ENCODE data around the gene MTG1.
"Not testable (repeated sequence)": the region's sequence is repeated elsewhere in the genome, so short reads cannot be mapped to it uniquely, and the experiment has no call there.

The MTG1 gene

DNA sequence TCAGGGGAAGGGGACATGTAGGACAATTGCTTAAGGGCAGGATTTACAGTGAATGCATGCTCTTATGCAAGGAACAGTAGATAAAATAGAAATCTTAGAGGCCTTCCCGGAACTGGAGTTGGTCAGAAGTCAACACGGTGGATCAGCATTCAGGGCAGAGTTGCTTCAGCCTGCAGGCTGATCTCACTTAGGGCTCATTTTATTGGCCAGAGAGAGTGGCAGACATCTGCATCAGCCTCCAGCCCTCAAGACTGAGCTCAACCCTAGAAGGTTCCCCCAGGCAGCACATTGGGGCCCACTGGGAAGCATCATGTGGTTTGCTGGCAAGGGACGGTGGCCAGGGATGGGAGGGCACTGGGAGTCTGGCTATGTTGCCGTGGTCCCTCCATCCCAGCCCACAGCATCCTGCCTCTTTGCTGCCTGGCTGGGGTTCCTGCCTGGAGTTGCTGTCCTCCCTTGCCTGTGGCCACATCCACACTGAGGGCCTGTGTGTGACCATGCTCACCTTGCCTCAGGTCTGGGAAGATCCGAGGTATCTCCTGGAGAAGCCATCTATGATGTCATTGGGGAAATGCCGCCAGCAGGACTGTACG is 72.8 kb downstream of the MTG1 start:
- DNase-seq (ENCODE audit: low read depth) = no peak

DNA sequence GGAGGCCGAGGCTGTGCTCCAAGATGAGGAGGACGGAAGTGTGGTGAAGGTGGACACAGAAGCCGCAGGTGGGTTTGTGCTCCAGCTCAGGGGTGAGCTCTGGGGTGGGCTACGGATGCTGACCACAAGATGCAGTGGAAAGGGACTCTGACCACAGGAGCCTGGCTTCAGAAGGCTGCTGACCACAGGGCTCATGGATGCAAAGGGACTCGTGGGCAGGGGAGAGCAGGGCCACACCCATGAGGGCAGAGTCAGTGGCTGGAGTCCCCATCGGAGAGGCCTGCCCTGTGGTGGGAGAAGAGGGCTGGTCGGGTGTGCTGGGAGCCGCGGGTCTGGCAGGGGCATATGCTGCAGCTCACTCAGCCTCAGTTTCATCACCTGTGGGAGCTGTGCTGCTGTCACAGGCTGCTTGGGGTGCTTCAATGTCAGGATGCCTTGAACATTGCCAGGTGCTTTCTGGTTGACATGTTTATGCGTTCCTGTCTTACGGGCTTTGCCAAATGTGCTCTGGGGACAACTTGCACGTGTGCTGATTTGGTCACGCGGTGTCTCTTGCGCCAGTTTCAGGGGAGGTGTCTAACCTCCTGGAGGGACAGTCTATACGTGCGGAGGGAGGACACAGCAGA is 73.4 kb downstream of the MTG1 start:
- no peak for DNase-seq (ENCODE audit: low read depth)

DNA sequence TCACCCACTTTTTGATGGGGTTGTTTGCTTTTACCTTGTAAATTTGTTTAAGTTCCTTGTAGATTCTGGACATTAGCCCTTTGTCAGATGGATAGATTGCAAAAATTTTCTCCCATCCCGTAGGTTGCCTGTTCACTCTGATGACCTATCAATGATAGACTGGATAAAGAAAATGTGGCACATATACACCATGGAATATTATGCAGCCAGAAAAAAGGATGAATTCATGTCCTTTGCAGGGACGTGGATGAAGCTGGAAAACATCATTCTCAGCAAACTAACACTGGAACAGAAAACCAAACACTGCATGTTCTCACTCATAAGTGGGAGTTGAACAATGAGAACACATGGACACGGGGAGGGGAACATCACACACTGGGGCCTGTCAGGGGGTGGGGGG is 75.2 kb downstream of the MTG1 start:
- DNase-seq (ENCODE audit: low read depth) = not testable (repeated sequence)

DNA sequence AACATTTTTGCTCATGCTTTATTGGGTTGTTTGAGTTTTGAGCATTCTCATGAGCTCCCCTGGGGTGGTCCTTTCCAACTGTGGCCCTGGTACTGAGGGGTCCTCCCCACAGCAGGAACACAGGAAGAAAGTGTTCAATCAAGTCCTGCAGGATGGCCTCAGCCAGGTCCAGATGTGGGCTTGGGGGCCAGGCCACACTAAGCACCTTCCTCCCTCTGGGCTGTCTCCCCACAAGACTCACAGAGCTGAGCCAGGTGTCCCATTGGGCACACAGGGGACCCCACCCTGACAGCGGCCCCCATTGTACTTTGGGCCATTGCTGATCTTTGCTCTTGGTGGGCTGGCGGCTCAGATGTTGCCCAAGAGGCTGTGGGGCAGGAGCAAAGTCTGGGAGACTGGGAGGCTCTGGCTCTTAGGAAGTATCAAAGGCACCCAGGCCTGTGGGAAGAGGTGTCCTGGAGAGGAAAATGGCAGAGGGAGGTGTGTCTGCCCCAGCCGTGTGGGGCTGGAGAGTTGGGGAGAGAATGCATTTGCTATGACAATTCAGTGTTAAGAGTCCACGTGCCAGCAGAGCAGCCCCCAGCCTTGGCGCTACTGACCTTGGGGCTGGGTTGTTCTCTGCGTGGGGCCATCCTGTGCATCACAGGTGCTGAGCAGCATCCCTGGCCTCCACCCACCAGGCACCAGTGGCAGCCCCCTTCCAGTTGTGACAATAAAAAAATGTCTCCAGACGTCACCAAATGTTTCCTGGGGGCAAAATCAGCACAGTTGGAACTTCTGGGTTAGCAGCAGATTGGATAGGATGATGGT is 77.5 kb downstream of the MTG1 start:
- no peak for DNase-seq (ENCODE audit: low read depth)
